Ishikawa (cell line): ENCODE data around the gene KRT82.
A peak's percentile ranks its signal among the peaks of the same experiment; 100 is the strongest.

Experiments
- CEBPB ChIP-seq: IDR thresholded peaks from 2 replicates; pipeline ENCODE4 v1.6.1; 2012
- CREB1 ChIP-seq: IDR thresholded peaks from 2 replicates; pipeline ENCODE4 v1.6.1; 2012; ENCODE audit warnings: low read depth
- EGR1 ChIP-seq: IDR thresholded peaks from 2 replicates; pipeline ENCODE4 v1.6.1; 2012
- EP300 ChIP-seq: IDR thresholded peaks from 2 replicates; pipeline ENCODE4 v1.6.1; 2012; ENCODE audit warnings: borderline replicate concordance
- FOXM1 ChIP-seq: IDR thresholded peaks from 2 replicates; pipeline ENCODE4 v1.6.1; 2012; ENCODE audit warnings: low read depth, borderline replicate concordance
- MAX ChIP-seq: IDR thresholded peaks from 2 replicates; pipeline ENCODE4 v1.6.1; 2012
- NFIC ChIP-seq: IDR thresholded peaks from 2 replicates; pipeline ENCODE4 v1.6.1; 2012
- RAD21 ChIP-seq: IDR thresholded peaks from 2 replicates; pipeline ENCODE4 v1.6.1; 2012; ENCODE audit warnings: low read depth
- REST ChIP-seq: IDR thresholded peaks from 2 replicates; pipeline ENCODE4 v1.6.1; 2012; ENCODE audit warnings: low read depth, mild to moderate bottlenecking
- TAF1 ChIP-seq: IDR thresholded peaks from 2 replicates; pipeline ENCODE4 v1.6.1; 2012; ENCODE audit warnings: low read depth, mild to moderate bottlenecking
- TCF12 ChIP-seq: IDR thresholded peaks from 2 replicates; pipeline ENCODE4 v1.6.1; 2012; ENCODE audit warnings: low read depth
- TEAD4 ChIP-seq: IDR thresholded peaks from 2 replicates; pipeline ENCODE4 v1.6.1; 2012
- USF1 ChIP-seq: IDR thresholded peaks from 2 replicates; pipeline ENCODE4 v1.6.1; 2012
- YY1 ChIP-seq: IDR thresholded peaks from 2 replicates; pipeline ENCODE4 v1.6.1; 2012; ENCODE audit warnings: low read depth
- ZBTB7A ChIP-seq: IDR thresholded peaks from 2 replicates; pipeline ENCODE4 v1.6.1; 2012; ENCODE audit warnings: low read depth

KRT82 gene

GRCh38 chr12:52415870-52416750 lies 10.0 kb upstream of the KRT82 start:
- TF ChIP-seq CEBPB (0 out of 2 replicates have a peak, but pooled peaks have one; percentile 32), MAX (no peak), USF1 (no peak), NFIC (peak; percentile 39; the same call in 1 of the 2 replicates), YY1 (no peak), RAD21 (no peak)

GRCh38 chr12:52414936-52415335 lies 8.8 kb upstream of the KRT82 start:
- TF ChIP-seq NFIC (no peak), TEAD4 (no peak), EP300 (no peak), MAX (no peak), TAF1 (no peak), CEBPB (no peak), YY1 (no peak), FOXM1 (no peak), RAD21 (no peak), REST (no peak), CREB1 (no peak), EGR1 (no peak), USF1 (no peak), ZBTB7A (no peak), TCF12 (no peak)

- TF ChIP-seq TCF12 (no peak), YY1 (no peak), ZBTB7A (0 out of 2 replicates have a peak, but pooled peaks have one; percentile 24), TAF1 (no peak), FOXM1 (no peak)
These were observed 7.7 kb upstream of the KRT82 start for GRCh38 chr12:52413782-52414345.

- TF ChIP-seq TEAD4 (no peak), EGR1 (no peak), NFIC (no peak), TCF12 (no peak), YY1 (no peak), ZBTB7A (no peak), REST (no peak), EP300 (no peak), MAX (no peak), CEBPB (no peak), FOXM1 (no peak), RAD21 (no peak), TAF1 (no peak), CREB1 (no peak), USF1 (no peak)
These were observed 7.1 kb upstream of the KRT82 start for GRCh38 chr12:52413202-52413601.

GRCh38 chr12:52411815-52412214 lies 5.7 kb upstream of the KRT82 start:
- no peak for TF ChIP-seq MAX
- TF ChIP-seq TCF12 = no peak
- TF ChIP-seq EGR1 = no peak
- no peak for TF ChIP-seq TAF1
- TF ChIP-seq RAD21 = no peak
- no peak for TF ChIP-seq YY1
- TF ChIP-seq NFIC = no peak
- no peak for TF ChIP-seq REST
- TF ChIP-seq USF1 = no peak
- TF ChIP-seq EP300 = no peak
- TF ChIP-seq CREB1 = no peak
- TF ChIP-seq CEBPB = no peak
- TF ChIP-seq TEAD4 = no peak
- TF ChIP-seq FOXM1 = no peak
